HG03432 (cell line): ENCODE results near the gene CDH23.

Source experiments
- ATAC-seq: cut with Tn5 transposase; IDR thresholded peaks from one replicate; pipeline ENCODE4 v1.9.1; 2021; ENCODE audit warnings: mild to moderate bottlenecking, moderate library complexity; ENCODE audit not compliant: unreplicated experiment

CDH23 gene

DNA sequence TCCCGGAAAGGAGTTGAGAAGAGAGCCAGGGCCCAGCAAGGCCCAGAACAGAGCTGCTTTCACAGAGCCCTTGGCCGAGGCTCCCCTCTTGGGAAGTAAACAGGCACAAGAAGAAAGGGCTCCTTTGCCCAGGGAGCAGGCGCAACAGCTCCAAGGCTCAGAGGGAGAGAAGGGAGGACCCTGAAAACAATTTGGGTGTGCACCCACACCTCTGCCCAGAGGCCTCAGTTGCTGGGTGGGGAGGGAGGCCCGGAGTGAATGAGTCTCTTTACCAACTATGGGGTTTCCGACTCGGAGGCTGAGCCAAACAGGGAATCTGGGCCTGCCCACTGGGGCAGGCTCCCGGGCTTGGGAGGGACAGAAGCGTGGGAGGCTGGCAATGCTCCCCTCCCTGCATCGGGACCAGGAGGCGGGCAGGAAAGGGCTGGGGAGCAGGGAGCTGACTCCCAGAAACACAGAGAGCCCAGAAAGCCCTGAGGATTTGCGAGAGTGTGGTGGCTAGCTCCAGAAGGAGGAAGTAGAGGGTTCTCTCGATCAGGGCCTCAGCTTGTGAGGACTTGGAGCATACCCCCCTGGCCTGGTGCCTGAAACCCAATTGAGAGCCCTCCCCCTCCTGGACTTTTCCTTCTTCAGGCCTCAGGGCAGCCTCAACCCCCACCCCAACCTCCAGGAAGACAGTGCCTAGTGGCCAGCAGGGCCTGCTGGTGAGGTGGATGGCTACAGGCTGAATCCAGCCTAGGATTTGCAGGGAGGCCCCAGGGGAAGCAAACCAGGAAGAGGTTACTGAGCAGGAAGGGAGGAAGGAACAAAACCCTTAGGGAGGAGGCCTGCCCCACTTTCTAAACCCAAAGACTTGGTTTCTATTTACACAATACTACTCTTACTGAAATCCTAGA is 316.7 kb downstream of the CDH23 start:
- no peak for ATAC-seq

DNA sequence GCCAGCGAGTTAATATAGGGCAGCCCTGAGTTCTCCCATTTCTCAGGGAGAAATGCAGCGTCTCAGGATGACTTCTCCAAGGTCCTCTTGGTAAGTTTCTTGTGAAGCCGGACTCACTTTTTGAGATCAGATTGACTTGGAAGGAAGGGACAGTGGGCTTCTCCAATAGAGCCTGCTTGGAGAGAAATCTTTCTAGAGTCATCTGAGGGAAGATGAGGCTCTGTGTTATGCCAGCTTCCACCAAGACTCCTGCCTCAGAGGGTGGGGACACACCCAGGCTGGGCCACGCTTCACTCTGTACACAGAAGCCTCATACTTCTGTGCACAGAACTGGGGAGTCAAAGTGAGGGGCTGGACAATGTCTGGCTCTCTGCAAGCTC is 317.3 kb downstream of the CDH23 start:
- ATAC-seq = no peak

DNA sequence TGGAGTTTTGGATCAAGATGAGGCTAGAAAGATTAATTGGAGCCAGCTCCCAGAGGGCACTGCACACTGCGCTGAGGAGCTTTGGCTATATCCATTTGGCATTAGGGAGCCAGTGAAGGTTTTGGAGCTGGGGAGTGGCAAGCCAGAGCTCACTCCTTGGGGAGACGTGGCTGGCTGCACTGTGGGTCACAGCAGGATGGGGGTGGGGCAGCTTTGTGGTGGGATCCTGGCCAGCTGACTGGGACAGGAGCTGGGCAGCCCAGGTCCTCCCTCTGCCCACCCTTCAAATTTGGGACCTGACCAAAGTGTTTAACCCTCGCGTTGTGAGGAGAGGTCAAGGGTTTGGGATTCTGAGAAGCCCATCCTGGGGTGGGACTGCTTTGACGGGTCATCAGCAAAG is 317.9 kb downstream of the CDH23 start:
- no peak for ATAC-seq

DNA sequence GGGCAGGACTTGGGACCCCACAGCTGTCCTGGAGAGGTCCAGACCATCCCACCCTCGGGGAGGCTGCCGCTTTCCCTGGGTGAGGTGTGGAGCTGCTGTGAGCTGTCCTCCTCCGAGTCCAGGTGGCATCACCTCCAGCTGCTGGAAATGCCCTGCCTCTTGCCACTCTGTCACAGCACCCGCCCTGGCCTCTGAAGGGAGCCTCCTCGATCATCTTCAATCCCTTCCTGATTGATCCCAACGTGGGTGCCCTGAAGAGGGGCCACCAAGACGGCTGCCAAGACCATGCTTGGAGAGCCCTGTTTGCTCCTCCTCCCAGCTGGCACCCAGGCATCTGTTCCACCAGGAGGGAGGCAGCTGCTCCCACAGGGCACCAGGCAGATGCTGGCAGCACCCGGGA is 318.3 kb downstream of the CDH23 start:
- no peak for ATAC-seq

DNA sequence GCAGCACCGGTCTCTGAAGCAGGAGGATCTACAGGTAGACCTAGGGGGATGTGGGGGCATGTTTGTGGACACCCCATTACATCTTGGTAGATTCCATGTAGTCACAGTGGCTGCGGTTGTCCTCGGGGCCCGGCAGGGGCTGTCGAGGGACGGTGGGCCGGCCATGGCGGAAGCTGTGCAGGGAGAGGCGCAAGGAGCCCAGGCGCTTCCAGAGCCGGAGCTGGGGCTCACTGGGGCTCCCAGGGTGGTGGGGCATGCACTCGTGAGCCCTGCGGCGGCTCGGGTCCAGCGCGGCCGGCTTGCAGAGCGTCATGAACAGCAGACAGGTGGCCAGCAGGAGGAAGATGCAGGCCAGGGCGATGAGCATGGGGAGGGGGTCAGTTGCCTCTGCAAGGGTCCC is 319.1 kb downstream of the CDH23 start:
- ATAC-seq = no peak

DNA sequence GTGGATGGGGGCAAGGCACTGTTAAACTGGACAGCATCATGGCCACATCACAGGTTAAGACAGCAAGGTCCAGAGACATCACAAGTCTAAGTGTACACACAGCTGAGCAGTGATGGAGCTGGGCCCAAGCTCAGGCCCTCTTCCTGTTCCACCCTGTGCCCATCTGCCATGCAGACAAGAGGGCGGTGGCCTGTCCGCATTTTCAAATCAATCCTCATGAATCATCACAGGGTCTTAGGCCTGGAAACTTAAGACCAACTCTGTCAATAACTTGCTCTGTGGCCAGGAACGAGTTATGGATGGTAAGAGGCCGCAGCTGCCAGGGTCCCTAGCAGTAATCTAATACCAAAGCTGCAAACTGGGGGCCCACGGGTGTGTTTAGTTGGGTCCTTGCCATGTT is 319.7 kb downstream of the CDH23 start:
- no peak for ATAC-seq

DNA sequence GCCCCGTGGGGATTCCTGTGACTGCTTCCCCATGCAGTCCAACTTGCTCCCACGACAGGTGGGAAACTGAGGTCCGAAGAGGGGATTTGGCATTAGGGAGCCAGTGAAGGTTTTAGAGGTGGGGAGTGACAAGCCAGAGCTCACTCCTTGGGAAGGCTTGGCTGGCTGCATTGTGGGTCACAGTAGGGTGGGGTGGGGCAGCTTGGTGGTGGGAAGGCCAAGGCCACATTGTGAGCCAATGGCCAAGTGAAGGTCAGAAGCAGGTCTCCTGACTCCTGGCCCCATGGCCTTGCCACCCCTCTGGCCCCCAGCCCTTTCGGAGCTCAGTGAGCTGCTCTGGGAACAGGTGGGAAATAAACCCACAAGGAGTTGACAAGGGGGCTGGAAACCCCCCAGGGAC is 320.3 kb downstream of the CDH23 start:
- ATAC-seq = no peak

DNA sequence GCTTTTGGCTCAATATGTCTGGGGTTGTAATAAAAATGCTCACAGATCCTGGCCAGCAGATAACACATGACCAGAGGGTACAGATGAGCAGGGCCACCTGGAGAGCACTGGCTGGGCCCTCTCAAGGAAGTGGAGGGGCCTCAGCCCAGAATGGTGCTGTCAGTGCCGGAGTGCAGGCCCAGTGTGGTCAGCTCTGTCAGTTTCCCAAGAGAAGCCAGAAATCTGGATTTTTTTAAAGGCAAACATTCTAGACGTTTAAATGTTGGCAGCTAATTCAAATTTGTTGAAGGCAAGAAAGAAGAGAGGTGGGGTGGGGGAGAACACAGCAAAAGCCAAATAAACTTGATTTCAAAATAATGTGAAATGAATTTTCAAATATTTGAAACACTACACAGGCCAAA is 320.8 kb downstream of the CDH23 start:
- no peak for ATAC-seq

DNA sequence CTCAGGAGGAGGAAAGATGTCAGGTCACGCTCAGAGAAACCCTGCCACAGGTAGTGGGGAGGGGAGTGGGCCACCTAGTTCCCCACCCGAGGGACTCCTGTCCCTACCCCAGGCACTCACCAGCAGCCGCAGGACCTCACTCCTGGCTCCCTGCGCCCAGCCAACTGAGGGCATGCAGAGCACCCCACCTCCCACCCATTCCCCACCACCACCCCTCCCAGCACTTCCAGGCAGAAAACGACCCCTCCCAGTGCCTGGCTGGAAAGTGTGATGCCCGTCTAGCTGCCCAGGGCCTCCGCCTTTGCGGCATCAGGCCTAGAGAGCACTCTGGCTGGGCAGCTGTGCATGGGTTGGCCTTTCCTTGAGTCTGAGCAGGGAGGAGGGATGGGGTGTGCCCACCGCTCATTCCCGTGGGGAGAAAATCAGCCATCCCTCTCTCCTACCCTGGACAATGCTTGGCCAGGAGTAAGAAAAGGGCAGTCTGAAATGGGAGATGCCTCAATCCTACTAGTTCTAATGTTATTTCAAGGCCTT is 321.5 kb downstream of the CDH23 start:
- no peak for ATAC-seq

DNA sequence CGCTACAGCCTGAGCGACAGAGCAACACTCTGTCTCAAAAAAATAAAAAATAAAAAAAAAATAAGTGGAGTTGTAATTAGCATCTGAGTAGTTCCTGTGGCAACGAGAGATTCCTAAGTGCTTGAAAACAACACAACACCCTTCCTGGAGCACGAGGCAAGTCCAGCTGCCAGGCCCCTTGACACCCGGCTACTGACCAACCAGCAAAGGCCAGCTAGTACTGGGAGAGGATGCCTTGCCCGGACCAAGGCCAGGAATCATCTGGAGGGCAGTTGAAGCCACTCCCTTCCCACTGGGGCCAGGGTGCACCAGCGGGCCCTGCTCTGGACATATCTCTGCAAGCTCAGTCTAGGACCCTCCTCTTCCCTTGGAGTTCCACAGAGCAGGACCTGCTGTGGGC is 322.3 kb downstream of the CDH23 start:
- ATAC-seq = no peak

DNA sequence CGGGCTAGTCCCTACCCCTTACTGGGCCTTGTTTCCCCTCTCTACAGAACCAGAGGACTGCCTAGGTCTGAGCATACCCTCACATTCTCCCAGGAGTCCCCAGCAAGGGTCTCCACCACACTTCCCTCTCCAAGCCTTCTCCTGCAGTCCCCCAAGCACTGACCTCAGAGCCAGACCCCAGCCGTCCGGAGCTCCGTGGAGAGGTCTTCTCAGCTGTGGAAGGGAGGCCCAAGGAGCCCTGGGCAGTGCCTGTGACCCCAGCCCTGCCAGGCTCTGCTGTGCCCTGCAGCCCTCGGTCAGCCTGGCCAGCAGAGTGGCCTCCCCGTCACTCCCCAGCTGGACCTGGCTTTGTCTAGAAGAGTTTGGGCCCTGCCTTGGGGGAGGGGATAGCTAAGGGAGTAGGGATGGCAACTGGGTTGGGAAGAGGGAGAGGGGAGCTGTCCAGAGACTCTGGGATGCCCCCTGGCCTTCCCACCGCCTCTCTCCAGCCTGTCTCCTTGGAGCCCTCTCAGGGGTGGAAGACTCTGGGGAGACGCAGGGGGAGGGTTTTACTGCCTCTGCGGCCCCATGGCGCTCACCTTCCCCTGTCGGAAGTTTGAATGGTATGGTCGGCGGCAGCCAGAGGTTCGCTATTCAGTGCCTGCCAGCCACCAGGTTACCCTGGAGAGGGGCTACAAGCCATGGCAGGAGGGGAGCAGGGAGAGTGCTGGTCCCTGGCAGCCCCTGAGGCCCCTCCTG is 322.9 kb downstream of the CDH23 start, which contains the start of gene C10orf105:
Gene C10orf105 (minus strand): TSS at position 315 of the 738 bp plus-strand sequence. CDS start 3,441 bp downstream, outside the sequence.
- no peak for ATAC-seq

DNA sequence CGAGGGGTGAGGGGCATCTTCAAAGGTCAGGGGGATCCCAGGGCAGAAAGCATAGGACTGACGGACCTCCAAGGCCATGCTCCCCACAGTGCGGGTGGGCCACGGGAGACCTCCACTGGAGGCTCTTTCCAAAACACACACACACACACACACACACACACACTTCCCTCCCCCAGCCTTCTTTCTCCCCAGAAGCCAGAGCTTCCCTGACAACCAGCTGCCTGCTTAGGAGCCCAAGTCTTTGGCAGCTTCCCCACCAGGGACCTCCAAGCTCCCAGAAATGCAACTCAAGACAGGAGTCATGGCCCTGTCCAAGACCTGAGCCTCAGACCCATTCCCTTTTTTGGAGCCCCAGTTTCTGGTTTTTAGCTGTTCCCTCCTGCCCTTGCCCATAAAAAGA is 323.6 kb downstream of the CDH23 start:
- no peak for ATAC-seq

DNA sequence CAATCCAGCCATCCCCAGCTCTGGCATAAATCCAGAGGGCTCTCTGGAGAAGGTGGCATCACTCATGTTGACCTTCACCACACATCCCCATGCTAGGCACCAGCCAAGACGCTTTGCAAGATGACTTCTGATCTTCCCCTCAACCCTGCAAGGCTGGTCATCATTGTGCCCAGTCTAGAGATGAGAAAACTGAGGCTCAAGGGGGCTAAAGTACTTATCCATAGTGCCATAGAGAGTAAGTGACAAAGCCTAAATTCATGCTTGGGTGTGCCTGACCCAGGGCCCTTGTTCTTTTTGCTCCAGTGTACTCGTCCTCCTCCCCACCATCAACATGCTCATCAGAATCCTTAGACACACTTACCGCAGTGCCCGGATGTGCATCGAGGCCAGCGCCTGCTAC is 324.6 kb downstream of the CDH23 start:
- no peak for ATAC-seq

DNA sequence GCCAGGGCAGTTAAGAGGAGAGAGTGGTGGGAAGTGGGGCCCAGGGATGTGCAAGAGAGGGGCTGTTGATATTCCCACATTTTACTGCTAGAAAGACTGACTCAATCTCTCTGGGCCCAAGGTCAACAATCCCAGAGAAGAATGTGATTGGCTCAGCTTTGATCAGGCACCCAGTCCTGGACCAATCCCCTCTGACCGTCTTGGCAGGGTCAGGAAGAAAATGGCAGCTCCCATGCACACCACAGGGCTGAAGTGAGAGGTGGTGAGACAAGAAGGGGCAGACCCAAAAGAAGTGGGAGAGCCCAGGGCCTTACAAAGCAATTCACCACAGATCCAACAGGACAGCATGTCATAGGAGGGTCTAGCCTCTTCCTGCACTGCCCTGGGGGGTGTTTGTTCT is 326.1 kb downstream of the CDH23 start:
- ATAC-seq = no peak

DNA sequence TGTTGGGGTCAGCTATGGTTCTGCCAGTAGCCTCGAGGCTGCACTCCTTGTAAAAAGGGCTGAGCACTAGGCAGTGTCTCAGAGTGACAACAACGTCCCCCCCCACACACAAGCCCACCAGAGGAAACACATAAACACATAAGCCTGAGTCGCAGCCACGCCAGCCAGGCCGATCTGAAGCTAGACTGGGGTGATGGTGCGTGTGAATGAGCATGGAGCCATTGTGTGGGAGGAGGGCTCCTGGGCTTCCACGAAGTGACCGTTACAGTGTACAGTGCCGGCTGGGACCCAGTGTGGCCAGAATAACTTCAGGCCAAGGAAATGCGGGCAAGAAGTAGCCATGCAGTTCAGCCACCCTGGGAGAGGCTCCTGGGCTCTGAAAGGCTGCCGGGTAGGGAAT is 326.6 kb downstream of the CDH23 start:
- ATAC-seq = no peak

DNA sequence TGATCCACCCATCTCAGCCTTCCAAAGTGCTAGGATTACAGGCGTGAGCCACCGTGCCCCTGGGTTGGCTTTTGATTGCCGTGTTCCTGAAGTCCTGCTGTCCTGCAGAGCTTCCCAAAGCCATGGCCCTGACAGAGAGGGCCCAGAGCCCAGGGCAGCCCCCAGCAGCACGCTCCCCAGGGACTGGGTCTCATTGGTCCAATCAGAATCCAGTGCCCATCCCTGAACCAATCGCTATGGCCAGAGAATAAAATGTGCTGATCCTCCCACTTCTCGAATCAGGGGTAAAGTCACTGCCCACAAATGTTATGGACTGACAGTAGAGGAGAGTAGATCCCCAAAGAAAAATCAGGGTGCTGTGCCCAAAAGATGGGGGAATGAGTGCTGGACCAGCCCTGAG is 327.8 kb downstream of the CDH23 start:
- no peak for ATAC-seq

DNA sequence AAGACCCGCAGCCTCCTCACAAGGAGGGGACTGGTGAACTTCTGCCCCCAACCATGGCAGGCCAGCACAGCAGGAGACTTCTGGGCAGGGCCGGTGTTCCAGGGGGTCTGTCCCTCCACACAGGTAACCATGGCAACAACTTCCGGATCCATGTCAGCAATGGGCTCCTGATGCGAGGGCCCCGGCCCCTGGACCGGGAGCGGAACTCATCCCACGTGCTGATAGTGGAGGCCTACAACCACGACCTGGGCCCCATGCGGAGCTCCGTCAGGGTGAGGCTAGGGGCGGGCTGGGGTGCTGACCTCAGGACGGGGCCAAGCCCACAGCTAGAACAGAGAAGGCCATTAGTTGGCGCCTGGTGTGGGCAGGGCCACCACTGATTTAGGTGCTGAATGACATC is 328.5 kb downstream of the CDH23 start:
- no peak for ATAC-seq

DNA sequence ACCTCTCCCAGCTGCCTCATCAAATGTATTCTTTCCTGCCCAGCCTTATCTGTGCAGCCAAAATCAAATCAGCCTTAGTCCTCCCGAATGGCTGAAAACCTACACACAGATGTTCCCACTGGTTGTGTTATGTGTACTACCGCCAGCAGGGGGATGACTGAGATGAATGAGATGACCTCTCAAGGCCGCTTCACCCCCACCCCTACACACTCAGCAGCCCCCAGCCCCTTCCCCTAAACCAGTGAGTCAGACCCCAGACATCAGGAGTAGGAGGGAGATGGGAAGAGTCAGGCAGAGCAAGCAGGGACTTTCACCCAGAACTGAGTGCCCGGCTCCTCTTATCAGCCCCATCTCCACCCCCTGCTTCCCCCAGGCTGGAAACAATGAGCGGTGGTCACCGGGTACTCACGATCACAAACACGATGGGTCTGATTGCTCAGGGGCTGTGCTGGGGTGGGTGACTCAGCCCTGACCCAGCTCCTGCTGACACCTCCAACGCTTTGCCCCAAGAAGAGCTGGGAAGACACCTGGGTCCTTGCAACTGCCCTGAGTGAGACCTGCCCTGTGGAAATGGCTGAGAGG is 329.4 kb downstream of the CDH23 start:
- ATAC-seq = no peak

DNA sequence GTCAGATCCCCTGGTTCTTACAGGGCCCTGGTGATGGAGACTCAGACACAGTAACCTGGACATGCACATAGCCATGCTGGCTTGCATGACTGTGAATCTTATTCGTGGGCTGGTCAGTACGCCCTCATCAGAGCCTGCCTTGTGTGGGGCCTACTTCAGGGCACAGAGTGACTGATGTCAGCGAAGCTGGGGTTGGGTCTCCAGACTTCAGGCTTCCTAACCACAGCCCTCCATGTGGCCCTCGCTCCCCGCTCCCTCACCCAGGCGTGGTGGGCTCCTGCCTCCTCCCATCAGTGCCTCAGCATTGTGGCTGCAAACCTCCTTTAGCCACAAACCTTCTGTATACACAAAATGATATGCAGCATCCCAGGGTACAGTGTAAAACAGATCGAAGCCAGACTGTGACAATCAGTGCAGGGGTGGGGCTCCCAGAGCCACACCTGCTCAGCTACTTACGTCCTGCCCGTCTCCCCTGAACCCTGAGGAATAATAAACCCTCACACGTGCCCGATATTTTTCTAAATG is 329.9 kb downstream of the CDH23 start:
- ATAC-seq = no peak

DNA sequence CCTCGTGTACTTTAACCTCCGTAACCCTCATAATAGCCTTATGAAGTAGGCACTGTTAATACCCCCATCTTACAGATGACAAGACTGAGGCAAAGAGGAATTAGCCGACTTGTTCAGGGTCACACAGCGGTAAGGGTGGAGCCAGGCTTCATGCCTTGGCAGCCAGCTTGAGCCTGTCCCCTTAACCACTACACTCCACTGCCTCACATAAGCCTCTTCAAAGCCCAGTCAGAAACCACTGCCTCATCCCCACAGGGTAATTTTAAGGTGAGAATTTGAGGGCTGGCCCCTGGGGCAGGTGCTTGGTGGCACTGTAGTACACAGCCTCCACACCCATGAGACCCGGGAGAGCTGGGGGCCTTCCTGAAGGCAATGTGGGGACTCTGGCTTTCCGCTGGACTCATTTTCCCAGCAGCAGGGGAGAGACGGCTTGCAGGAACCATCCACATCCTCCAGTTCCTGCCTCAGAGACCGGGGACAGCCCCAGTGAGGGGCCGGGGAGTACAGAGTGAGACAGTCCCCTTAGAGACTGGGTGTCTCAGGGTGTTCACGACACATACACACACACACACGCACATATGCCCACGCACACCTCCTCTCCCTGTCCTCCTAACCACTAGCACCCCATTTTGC is 330.5 kb downstream of the CDH23 start:
- ATAC-seq = peak; percentile 61
